ENCODE data around the gene HCN2. TPM values are rescaled to one million over a fixed set of nuclear protein-coding genes. Genes with fewer than 3 reads are reported as not detected.

HCN2 gene
- total and polyA plus RNA-seq, 2 of the 13 experiments (the other 11 are each of a cell fraction or from before 2014, with no cell fraction given) = 0.01 TPM; not detected in 1

GRCh38 chr19:572140-572742 is 17.4 kb upstream of the HCN2 start, which contains the start of gene BSG:
Gene BSG, plus strand, starts transcription at chr19:572596. Its CDS starts 39 bp downstream, at chr19:572635.
- in situ Hi-C loops (cut with HindIII; ENCODE audit: extremely low pct_ligation_motif_present, low pct_unique_long_range_greater_than_20kb) = no loop called here
- TF ChIP-seq ZNF570 (CRISPR knock-in tag; IDR thresholded peaks at IDR 0.05; ENCODE audit: borderline replicate concordance) (no peak), HMG20A (CRISPR knock-in tag; IDR thresholded peaks at IDR 0.05; ENCODE audit: borderline replicate concordance) (no peak), ELF4 (CRISPR knock-in tag; IDR thresholded peaks at IDR 0.05; ENCODE audit: borderline replicate concordance) (no peak), HMGXB4 (CRISPR knock-in tag; IDR thresholded peaks at IDR 0.05; ENCODE audit: borderline replicate concordance in 1 of 2, low read depth in 1 of 2) (peak; percentile 16 to 57; a peak in 2 of 4 replicates), ZNF350 (CRISPR knock-in tag; IDR thresholded peaks at IDR 0.05; ENCODE audit: borderline replicate concordance, low read depth) (no peak; the same call in 1 of the 2 replicates), ZNF788 (CRISPR knock-in tag; IDR thresholded peaks at IDR 0.05; ENCODE audit: borderline replicate concordance) (peak; percentile 10; the same call in 1 of the 2 replicates), SETDB1 (CRISPR knock-in tag; IDR thresholded peaks at IDR 0.05; ENCODE audit: borderline replicate concordance) (no peak), RFX3 (CRISPR knock-in tag; IDR thresholded peaks at IDR 0.05) (peak; percentile 84), ZNF609 (CRISPR knock-in tag; IDR thresholded peaks at IDR 0.05; ENCODE audit: borderline replicate concordance) (0 out of 2 replicates have a peak, but pooled peaks have one; percentile 28), NFIC (IDR thresholded peaks at IDR 0.05; ENCODE audit: low read length) (no peak), TEAD3 (CRISPR knock-in tag; optimal IDR thresholded peaks at IDR 0.05; ENCODE audit: borderline replicate concordance) (peak; percentile 64), RAD51 (IDR thresholded peaks at IDR 0.05; ENCODE audit: borderline replicate concordance) (peak; percentile 65; the same call in 1 of the 2 replicates), TARDBP (CRISPR knock-in tag; IDR thresholded peaks at IDR 0.05) (no peak), SALL1 (CRISPR knock-in tag; IDR thresholded peaks at IDR 0.05) (peak; percentile 67; the same call in 1 of the 2 replicates), ZNF232 (CRISPR knock-in tag; IDR thresholded peaks at IDR 0.05; ENCODE audit: borderline replicate concordance) (0 out of 2 replicates have a peak, but pooled peaks have one; percentile 46), ZNF563 (CRISPR knock-in tag; IDR thresholded peaks at IDR 0.05) (peak; percentile 91)
- TF ChIP-seq, protein P1, sequence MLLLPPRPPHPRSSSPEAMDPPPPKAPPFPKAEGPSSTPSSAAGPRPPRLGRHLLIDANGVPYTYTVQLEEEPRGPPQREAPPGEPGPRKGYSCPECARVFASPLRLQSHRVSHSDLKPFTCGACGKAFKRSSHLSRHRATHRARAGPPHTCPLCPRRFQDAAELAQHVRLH (CRISPR knock-in tag; IDR thresholded peaks at IDR 0.05; ENCODE audit: borderline replicate concordance, low read depth) = peak; percentile 67; the same call in 1 of the 2 replicates

More at GRCh38 chr19:572140-572742, 17.4 kb upstream of the HCN2 start, which contains the start of gene BSG:
- Histone ChIP-seq H2AFZ (ENCODE audit: low read length) (no peak within 1 kb of the TSS), H3K9me3 (ENCODE audit: low read length) (no peaks in the 10 kb centered on the region), H3K4me2 (ENCODE audit: low read depth, low read length) (peak within 1 kb of the TSS; percentile 92), H4K20me1 (ENCODE audit: insufficient read depth, low read length) (peaks cover 42% of the 10 kb centered on the region), H3K79me2 (ENCODE audit: insufficient read depth, low read length) (peaks cover 49% of the 10 kb centered on the region), H3K27ac (ENCODE audit: extremely low read length, insufficient read depth, low read length) (peak within 1 kb of the TSS; percentile 95), H3K9ac (ENCODE audit: insufficient read depth, low read depth, low read length) (peak within 1 kb of the TSS; percentile 95), H3K4me3 (replicated peaks in 1 of 3; ENCODE audit: insufficient read depth in 1 of 3, low read depth in 2 of 3, low read length in 3 of 3) (peak within 1 kb of the TSS; percentile 90 to 99 (median 96)), H3K4me1 (ENCODE audit: insufficient read depth, low read length) (peaks cover 30% of the 10 kb centered on the region), H3K27me3 (ENCODE audit: control insufficient read depth in 1 of 2, insufficient read depth in 2 of 2, low read length in 2 of 2) (no peaks in the 10 kb centered on the region; a peak in 1 of 5 replicates), H3K36me3 (replicated peaks in 1 of 2; ENCODE audit: control insufficient read depth in 1 of 2, insufficient read depth in 2 of 2, low read length in 2 of 2) (peaks cover 6 to 7% of the 10 kb centered on the region in 2 experiments; a peak in 3 of 5 replicates)
- no TSS peak for BruUV-seq (replicated peaks)
- POLR2A ChIA-PET = interaction anchor here (0.7 to 4.3 kb wide), 8 partner anchors 14 to 132 kb away, joined by 3 to 45 read pairs (median 4); partner anchors contain the start of genes CDC34 and POLRMT
- intact Hi-C loops (cut with micrococcal nuclease; ENCODE audit: unreplicated experiment) = no loop called here
- FAIRE-seq = peak; percentile 64
- DNase-seq (ENCODE audit: low spot score) = peak; percentile 94
- CTCF ChIA-PET (ENCODE audit: low intra/inter-chr PET ratio, low total read pairs) = interaction anchor here (0.9 kb wide), 1 partner anchor 22 kb away, joined by 3 read pairs; no protein-coding TSS in a partner anchor
- WGBS (ENCODE audit: low lambda C conversion rate) = 2% methylated on average over 40 of the region's 79 CpGs
- ATAC-seq = peak; percentile 53

Measured in HepG2 (cell line).